SIG-M5 treated with dmso at 0.1 percent for 504 hours (cell line): ENCODE results near the gene BDP1.
"Not testable (repeated sequence)": the region's sequence is repeated elsewhere in the genome, so short reads cannot be mapped to it uniquely, and the experiment has no call there.

ENCODE experiments used
- DNase-seq: peaks from one replicate; lab custom pipeline; 2025; ENCODE audit not compliant: unreplicated experiment; lab: John Stamatoyannopoulos, UW

BDP1 gene

DNA sequence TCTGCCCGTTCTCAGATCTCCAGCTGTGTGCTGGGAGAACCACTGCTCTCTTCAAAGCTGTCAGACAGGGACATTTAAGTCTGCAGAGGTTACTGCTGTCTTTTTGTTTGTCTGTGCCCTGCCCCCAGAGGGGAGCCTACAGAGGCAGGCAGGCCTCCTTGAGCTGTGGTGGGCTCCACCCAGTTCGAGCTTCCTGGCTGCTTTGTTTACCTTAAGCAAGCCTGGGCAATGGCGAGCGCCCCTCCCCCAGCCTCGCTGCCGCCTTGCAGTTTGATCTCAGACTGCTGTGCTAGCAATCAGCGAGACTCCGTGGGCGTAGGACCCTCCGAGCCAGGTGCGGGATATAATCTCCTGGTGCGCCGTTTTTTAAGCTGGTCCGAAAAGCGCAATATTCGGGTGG, 154.5 kb downstream of the BDP1 start:
- not testable (repeated sequence) for DNase-seq

DNA sequence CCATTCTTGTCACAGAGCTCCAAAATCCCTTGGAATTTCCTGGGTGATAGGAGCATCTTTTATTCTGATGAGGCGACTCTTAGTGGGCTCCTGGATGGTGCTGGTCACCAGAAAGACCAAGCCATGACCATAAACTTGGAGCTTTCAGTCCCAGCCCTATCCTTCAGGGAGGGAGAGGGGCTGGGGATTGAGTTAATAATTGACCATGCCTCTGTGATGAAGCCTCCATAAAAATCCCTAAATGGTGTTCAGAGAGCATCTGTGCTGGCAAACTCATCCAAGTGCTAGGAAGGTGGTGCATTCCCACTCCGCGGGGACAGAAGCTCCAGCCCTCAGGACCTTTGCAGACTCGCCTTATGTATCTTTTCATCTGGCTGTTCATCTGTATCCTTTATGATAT, 160.4 kb downstream of the BDP1 start:
- DNase-seq = no peak
